Skeletal muscle tissue (tissue), 4 donors: ENCODE data around the gene UGT1A8. TPM values are rescaled to one million over a fixed set of nuclear protein-coding genes. Genes with fewer than 3 reads are reported as not detected.

Experiments used
- H3K27ac ChIP-seq: one replicate; pipeline ENCODE4 v1.7.0; 2013; ENCODE audit warnings: mild to moderate bottlenecking, low read depth, low read length, inconsistent platforms
- H3K27me3 ChIP-seq, 3 donors: one replicate each; pipeline ENCODE4 v1.7.0; 2013; ENCODE audit warnings: low read length in 3 of 3; ENCODE audit not compliant: control insufficient read depth in 3 of 3, insufficient read depth in 3 of 3
- H3K36me3 ChIP-seq, 3 donors: one replicate each; pipeline ENCODE4 v1.7.0; 2013; ENCODE audit warnings: low read length in 3 of 3; ENCODE audit not compliant: control insufficient read depth in 3 of 3, insufficient read depth in 3 of 3
- H3K4me1 ChIP-seq, 3 donors: one replicate each; pipeline ENCODE4 v1.7.0; 2013; ENCODE audit warnings: low read length in 3 of 3, mild to moderate bottlenecking in 3 of 3; ENCODE audit not compliant: control insufficient read depth in 3 of 3, insufficient read depth in 3 of 3
- H3K4me3 ChIP-seq, 3 donors: one replicate each; pipeline ENCODE4 v1.7.0; 2013; ENCODE audit warnings: low read length in 3 of 3
- H3K9ac ChIP-seq, 3 donors: one replicate each; pipeline ENCODE4 v1.7.0; 2013; ENCODE audit warnings: low read length in 3 of 3, mild to moderate bottlenecking in 3 of 3, moderate library complexity in 2 of 3, low read depth in 1 of 3
- H3K9me3 ChIP-seq, 3 donors: one replicate each; pipeline ENCODE4 v1.7.0; 2013; ENCODE audit warnings: low read length in 3 of 3; ENCODE audit not compliant: control insufficient read depth in 3 of 3
- total RNA-seq: library from RNA; depleted of rRNA; stranded (reverse); fragments of >200 nt; gene quantifications from one replicate; pipeline ENCODE4 v1.2.3, GENCODE V29; 2014
- donor health status: Osteomylitis.

Gene UGT1A8
- total RNA-seq, 1 donor from 2014 or later: not detected

DNA sequence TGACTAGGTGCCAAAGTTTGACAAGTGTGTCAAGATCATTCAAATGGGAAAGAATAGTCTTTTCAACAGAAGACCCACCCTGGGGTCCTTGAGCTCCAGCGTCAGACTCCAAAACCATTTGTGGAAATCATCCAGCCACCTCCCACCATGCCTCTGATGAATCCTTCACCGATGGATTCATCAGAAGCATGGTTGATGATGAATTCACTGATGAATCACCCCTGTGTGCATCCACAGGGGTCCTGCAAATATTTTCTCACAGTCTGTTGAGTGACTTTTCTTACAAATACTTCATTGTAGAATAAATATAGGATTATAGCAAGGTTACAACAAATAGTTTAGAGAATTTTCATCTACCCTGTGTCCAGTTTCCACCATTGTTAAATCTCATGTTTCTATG lies 58.6 kb downstream of the UGT1A8 start:
- H3K27me3 ChIP-seq: no peaks in the 10 kb centered on the region
- H3K27ac ChIP-seq: no peak overlapping the region
- no peak overlapping the region for H3K4me3 ChIP-seq
- H3K36me3 ChIP-seq: no peaks in the 10 kb centered on the region
- no peaks in the 10 kb centered on the region for H3K9me3 ChIP-seq
- H3K4me1 ChIP-seq: no peaks in the 10 kb centered on the region
- no peak overlapping the region for H3K9ac ChIP-seq

GRCh38 chr2:233679196-233679595 lies 61.8 kb downstream of the UGT1A8 start:
- no peak overlapping the region for H3K4me3 ChIP-seq
- H3K27me3 ChIP-seq: peaks cover 0 to 3% (median 0%) of the 10 kb centered on the region in 3 donors
- no peaks in the 10 kb centered on the region for H3K9me3 ChIP-seq
- no peaks in the 10 kb centered on the region for H3K4me1 ChIP-seq
- H3K9ac ChIP-seq: no peak overlapping the region
- no peaks in the 10 kb centered on the region for H3K36me3 ChIP-seq
- no peak overlapping the region for H3K27ac ChIP-seq

DNA sequence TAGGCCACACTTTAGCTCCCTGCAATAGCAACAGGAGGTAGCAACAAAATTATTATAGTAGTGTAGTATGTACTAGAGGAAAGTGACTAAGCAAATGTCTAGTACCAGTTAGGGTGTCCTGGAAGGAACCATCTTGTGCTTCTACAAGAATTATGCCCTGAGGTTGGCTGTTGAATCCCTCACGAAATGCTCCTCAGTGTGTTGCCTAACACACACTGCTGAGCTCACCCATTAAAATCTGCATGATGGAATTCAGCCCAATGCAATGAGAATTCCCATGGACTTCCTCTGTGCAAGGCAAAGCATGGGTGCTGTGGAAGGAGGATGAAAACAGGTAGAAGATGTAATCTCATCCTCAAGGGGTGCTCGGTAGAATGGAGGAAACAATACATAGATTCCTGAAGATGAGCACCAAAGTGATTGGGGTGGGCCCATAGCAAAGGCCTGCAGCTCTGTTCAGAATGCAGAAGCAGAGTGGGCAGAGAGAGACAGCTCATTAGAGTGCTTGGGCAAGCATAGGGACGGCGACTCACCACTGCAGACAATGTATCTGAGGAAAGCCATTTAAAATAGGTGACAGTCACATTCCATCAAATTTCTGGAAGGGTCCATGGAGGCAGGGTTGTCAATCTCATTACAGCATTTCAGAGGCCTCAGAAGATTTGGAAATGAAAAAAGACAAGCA lies 63.1 kb downstream of the UGT1A8 start:
- no peaks in the 10 kb centered on the region for H3K9me3 ChIP-seq
- H3K4me3 ChIP-seq: no peak overlapping the region
- no peak overlapping the region for H3K9ac ChIP-seq
- H3K4me1 ChIP-seq: no peaks in the 10 kb centered on the region
- H3K36me3 ChIP-seq: no peaks in the 10 kb centered on the region
- no peak overlapping the region for H3K27ac ChIP-seq
- peaks cover 0 to 3% (median 0%) of the 10 kb centered on the region in 3 donors for H3K27me3 ChIP-seq

DNA sequence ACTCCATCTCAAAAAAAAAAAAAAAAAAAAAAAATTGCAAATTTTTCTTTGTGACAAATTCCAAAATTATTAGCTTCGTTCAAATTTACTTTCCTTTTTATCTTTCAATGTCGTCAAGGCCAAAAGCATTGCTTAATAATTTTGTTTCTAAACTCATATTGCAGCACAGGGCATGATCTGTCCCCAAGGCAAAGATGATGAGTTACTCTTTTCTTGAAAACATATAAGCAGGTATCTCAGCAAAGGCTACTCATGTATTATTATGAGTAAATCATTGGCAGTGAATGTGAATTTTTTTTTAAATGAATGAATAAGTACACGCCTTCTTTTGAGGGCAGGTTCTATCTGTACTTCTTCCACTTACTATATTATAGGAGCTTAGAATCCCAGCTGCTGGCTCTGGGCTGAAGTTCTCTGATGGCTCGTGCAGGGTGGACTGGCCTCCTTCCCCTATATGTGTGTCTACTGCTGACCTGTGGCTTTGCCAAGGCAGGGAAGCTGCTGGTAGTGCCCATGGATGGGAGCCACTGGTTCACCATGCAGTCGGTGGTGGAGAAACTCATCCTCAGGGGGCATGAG lies 64.2 kb downstream of the UGT1A8 start, which contains the start of gene UGT1A7:
Gene UGT1A7 (plus strand): TSS at position 381 of the 579 bp plus-strand sequence. CDS start 37 bp downstream, at position 418.
- H3K4me3 ChIP-seq: no peak within 1 kb of the TSS
- no peak within 1 kb of the TSS for H3K9ac ChIP-seq
- H3K27ac ChIP-seq: no peak within 1 kb of the TSS
- H3K27me3 ChIP-seq: peaks cover 0 to 3% (median 0%) of the 10 kb centered on the region in 3 donors
- no peaks in the 10 kb centered on the region for H3K4me1 ChIP-seq
- H3K36me3 ChIP-seq: no peaks in the 10 kb centered on the region
- no peaks in the 10 kb centered on the region for H3K9me3 ChIP-seq

GRCh38 chr2:233684640-233685039 lies 67.2 kb downstream of the UGT1A8 start:
- H3K9ac ChIP-seq: no peak overlapping the region
- H3K27me3 ChIP-seq: peaks cover 0 to 3% (median 0%) of the 10 kb centered on the region in 3 donors
- no peak overlapping the region for H3K4me3 ChIP-seq
- no peaks in the 10 kb centered on the region for H3K9me3 ChIP-seq
- H3K4me1 ChIP-seq: no peaks in the 10 kb centered on the region
- H3K36me3 ChIP-seq: no peaks in the 10 kb centered on the region
- H3K27ac ChIP-seq: no peak overlapping the region

- H3K27ac ChIP-seq: no peak overlapping the region
- no peak overlapping the region for H3K4me3 ChIP-seq
- peaks cover 0 to under 1% (median 0%) of the 10 kb centered on the region in 3 donors for H3K27me3 ChIP-seq
- no peaks in the 10 kb centered on the region for H3K36me3 ChIP-seq
- H3K9ac ChIP-seq: no peak overlapping the region
- no peaks in the 10 kb centered on the region for H3K4me1 ChIP-seq
- H3K9me3 ChIP-seq: no peaks in the 10 kb centered on the region
These were observed 69.5 kb downstream of the UGT1A8 start for GRCh38 chr2:233686928-233687327.

- no peaks in the 10 kb centered on the region for H3K9me3 ChIP-seq
- no peaks in the 10 kb centered on the region for H3K36me3 ChIP-seq
- no peaks in the 10 kb centered on the region for H3K4me1 ChIP-seq
- H3K4me3 ChIP-seq: no peak overlapping the region
- peaks cover 0 to 2% (median 0%) of the 10 kb centered on the region in 3 donors for H3K27me3 ChIP-seq
- no peak overlapping the region for H3K9ac ChIP-seq
- H3K27ac ChIP-seq: no peak overlapping the region
These were observed 70.9 kb downstream of the UGT1A8 start for GRCh38 chr2:233688341-233688740.

DNA sequence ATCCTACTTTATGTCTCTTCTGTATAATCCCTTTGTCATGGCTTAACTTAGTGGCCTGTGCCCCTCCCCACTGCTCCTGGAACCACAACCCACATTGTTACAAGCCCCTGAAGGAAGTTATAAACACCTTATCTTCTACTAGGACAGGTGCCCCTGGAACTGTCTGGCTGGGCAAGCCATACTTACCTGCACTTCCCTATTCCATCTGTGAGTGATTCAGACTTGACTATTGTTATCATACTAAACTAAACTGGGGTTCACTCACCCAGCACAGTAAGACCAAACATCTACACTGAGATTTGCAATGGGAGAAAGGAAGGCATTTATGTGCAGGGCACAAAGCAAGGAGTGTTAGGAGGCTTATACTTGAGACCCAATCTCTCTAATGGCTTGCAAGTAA lies 71.6 kb downstream of the UGT1A8 start:
- Histone ChIP-seq H3K27ac (no peak overlapping the region), H3K36me3 (no peaks in the 10 kb centered on the region), H3K4me3 (no peak overlapping the region), H3K9ac (no peak overlapping the region), H3K27me3 (peaks cover 0 to 2% (median 0%) of the 10 kb centered on the region in 3 donors), H3K4me1 (no peaks in the 10 kb centered on the region), H3K9me3 (no peaks in the 10 kb centered on the region)

- Histone ChIP-seq H3K36me3 (no peaks in the 10 kb centered on the region), H3K27me3 (peaks cover 0 to 2% (median 0%) of the 10 kb centered on the region in 3 donors), H3K4me1 (no peaks in the 10 kb centered on the region), H3K9ac (no peak overlapping the region), H3K4me3 (no peak overlapping the region), H3K27ac (no peak overlapping the region), H3K9me3 (no peaks in the 10 kb centered on the region)
These were observed 72.1 kb downstream of the UGT1A8 start for GRCh38 chr2:233689501-233689900.

- Histone ChIP-seq H3K4me1 (no peaks in the 10 kb centered on the region), H3K27me3 (peaks cover 0 to 2% (median 0%) of the 10 kb centered on the region in 3 donors), H3K36me3 (no peaks in the 10 kb centered on the region), H3K9me3 (no peaks in the 10 kb centered on the region), H3K4me3 (no peak overlapping the region), H3K9ac (no peak overlapping the region), H3K27ac (no peak overlapping the region)
These were observed 73.0 kb downstream of the UGT1A8 start for GRCh38 chr2:233690444-233690843.
